SK-N-MC (cell line): ENCODE data around the gene CASZ1.

Experiments
- DNase-seq: peaks from one replicate; pipeline ENCODE4 v3.0.0-alpha.2; 2011; ENCODE audit warnings: low read depth, low spot score
- H3K27ac ChIP-seq: fragments of 200-600 bp; sonication (generic); 2 replicates; pipeline ENCODE4 v1.5.1; 2016; ENCODE audit warnings: mixed run types
- H3K36me3 ChIP-seq: fragments of 200-600 bp; sonication (generic); 2 replicates; pipeline ENCODE4 v1.6.1; 2017; ENCODE audit warnings: antibody characterized with exemption, low read length, mixed read lengths; ENCODE audit not compliant: insufficient read depth
- H3K4me3 ChIP-seq: fragments of 200-600 bp; sonication (generic); 2 replicates; pipeline ENCODE4 v1.5.1; 2016
- H3K9ac ChIP-seq: fragments of 200-600 bp; sonication (generic); 2 replicates; pipeline ENCODE4 v1.8.0; 2017; ENCODE audit warnings: mixed run types, mixed read lengths; ENCODE audit not compliant: insufficient read length
- H3K9me3 ChIP-seq: fragments of 200-600 bp; sonication (generic); 2 replicates; pipeline ENCODE4 v1.6.1; 2017; ENCODE audit warnings: low read depth, mild to moderate bottlenecking, antibody characterized with exemption, low read length, moderate library complexity, mixed read lengths
- EZH2 ChIP-seq: fragments of 200-600 bp; sonication (generic); IDR thresholded peaks from one replicate; pipeline ENCODE4 v1.6.1; 2017; ENCODE audit warnings: antibody characterized with exemption
- FOXP2 ChIP-seq: optimal IDR thresholded peaks from 2 replicates; pipeline ENCODE3; 2011; ENCODE audit warnings: mild to moderate bottlenecking, moderate library complexity; ENCODE audit not compliant: insufficient read depth; ENCODE audit errors: extremely low read length, control extremely low read depth
- POLR2AphosphoS5 ChIP-seq: IDR thresholded peaks from 2 replicates; pipeline ENCODE4 v1.6.1; 2012; ENCODE audit warnings: mild to moderate bottlenecking, low read depth, low read length, borderline replicate concordance

CASZ1 gene

GRCh38 chr1:10626131-10626731 is 170.2 kb downstream of the CASZ1 start:
- Histone ChIP-seq H3K4me3 (peak overlapping the region; percentile 58), H3K9ac (peak overlapping the region; percentile 52), H3K9me3 (no peaks in the 10 kb centered on the region), H3K36me3 (no peaks in the 10 kb centered on the region), H3K27ac (peak overlapping the region; percentile 97)
- no peak for DNase-seq
- no peak for TF ChIP-seq POLR2AphosphoS5
- no peak for TF ChIP-seq EZH2
- no peak for TF ChIP-seq FOXP2

- Histone ChIP-seq H3K36me3 (no peaks in the 10 kb centered on the region), H3K27ac (peak overlapping the region; percentile 97), H3K9me3 (no peaks in the 10 kb centered on the region), H3K4me3 (peak overlapping the region; percentile 58), H3K9ac (peak overlapping the region; percentile 52)
- no peak for TF ChIP-seq EZH2
- TF ChIP-seq FOXP2: no peak
- no peak for TF ChIP-seq POLR2AphosphoS5
- no peak for DNase-seq
These were observed 170.9 kb downstream of the CASZ1 start for GRCh38 chr1:10625554-10625953.

GRCh38 chr1:10625076-10625475 is 171.4 kb downstream of the CASZ1 start:
- Histone ChIP-seq H3K27ac (peak overlapping the region; percentile 97), H3K4me3 (no peak overlapping the region), H3K9me3 (no peaks in the 10 kb centered on the region), H3K9ac (no peak overlapping the region), H3K36me3 (no peaks in the 10 kb centered on the region)
- TF ChIP-seq EZH2: no peak
- TF ChIP-seq FOXP2: no peak
- TF ChIP-seq POLR2AphosphoS5: no peak
- DNase-seq: no peak

- no peak overlapping the region for H3K9ac ChIP-seq
- no peaks in the 10 kb centered on the region for H3K36me3 ChIP-seq
- DNase-seq: no peak
- TF ChIP-seq FOXP2 (no peak), POLR2AphosphoS5 (no peak), EZH2 (no peak)
- no peaks in the 10 kb centered on the region for H3K9me3 ChIP-seq
- H3K27ac ChIP-seq: no peak overlapping the region
- H3K4me3 ChIP-seq: no peak overlapping the region
These were observed 172.0 kb downstream of the CASZ1 start for GRCh38 chr1:10624256-10625050.

- DNase-seq: no peak
- Histone ChIP-seq H3K27ac (no peak overlapping the region), H3K4me3 (no peak overlapping the region), H3K36me3 (no peaks in the 10 kb centered on the region), H3K9me3 (no peaks in the 10 kb centered on the region), H3K9ac (no peak overlapping the region)
- TF ChIP-seq FOXP2 (no peak), POLR2AphosphoS5 (no peak), EZH2 (no peak)
These were observed 172.7 kb downstream of the CASZ1 start for GRCh38 chr1:10623686-10624145.

- DNase-seq: no peak
- TF ChIP-seq EZH2: no peak
- no peak for TF ChIP-seq POLR2AphosphoS5
- H3K9me3 ChIP-seq: no peaks in the 10 kb centered on the region
- no peak overlapping the region for H3K9ac ChIP-seq
- no peak overlapping the region for H3K4me3 ChIP-seq
- no peaks in the 10 kb centered on the region for H3K36me3 ChIP-seq
- H3K27ac ChIP-seq: no peak overlapping the region
These were observed 173.3 kb downstream of the CASZ1 start for GRCh38 chr1:10622910-10623685.

GRCh38 chr1:10621906-10622305 is 174.5 kb downstream of the CASZ1 start:
- H3K36me3 ChIP-seq: no peaks in the 10 kb centered on the region

GRCh38 chr1:10620776-10621175 is 175.7 kb downstream of the CASZ1 start:
- Histone ChIP-seq H3K9ac (no peak overlapping the region), H3K4me3 (no peak overlapping the region), H3K36me3 (no peaks in the 10 kb centered on the region), H3K9me3 (no peaks in the 10 kb centered on the region), H3K27ac (0 out of 2 replicates have a peak overlapping the region, but pooled peaks have one; percentile 3)
- TF ChIP-seq FOXP2: no peak
- no peak for TF ChIP-seq EZH2
- TF ChIP-seq POLR2AphosphoS5: no peak
- no peak for DNase-seq

More at GRCh38 chr1:10621906-10622305, 174.5 kb downstream of the CASZ1 start:
- DNase-seq: no peak
- H3K9me3 ChIP-seq: no peaks in the 10 kb centered on the region
- no peak for TF ChIP-seq EZH2
- no peak for TF ChIP-seq FOXP2
- no peak for TF ChIP-seq POLR2AphosphoS5
- H3K27ac ChIP-seq: 0 out of 2 replicates have a peak overlapping the region, but pooled peaks have one; percentile 25
- H3K9ac ChIP-seq: no peak overlapping the region
- no peak overlapping the region for H3K4me3 ChIP-seq
